GM12875 (cell line): ENCODE measurements around the gene GPR173.

Experiments
- H3K4me3 ChIP-seq: one replicate; pipeline ENCODE4 v1.5.1; 2011; ENCODE audit warnings: low read depth, low read length, control low read depth
- TF ChIP-seq, protein P1 (sequence below): IDR thresholded peaks from 2 replicates; pipeline ENCODE4 v1.5.1; 2011; ENCODE audit warnings: low read depth, mild to moderate bottlenecking, control low read depth, inconsistent platforms, low read length, moderate library complexity, borderline replicate concordance; ENCODE audit not compliant: insufficient read depth

GPR173 gene

DNA sequence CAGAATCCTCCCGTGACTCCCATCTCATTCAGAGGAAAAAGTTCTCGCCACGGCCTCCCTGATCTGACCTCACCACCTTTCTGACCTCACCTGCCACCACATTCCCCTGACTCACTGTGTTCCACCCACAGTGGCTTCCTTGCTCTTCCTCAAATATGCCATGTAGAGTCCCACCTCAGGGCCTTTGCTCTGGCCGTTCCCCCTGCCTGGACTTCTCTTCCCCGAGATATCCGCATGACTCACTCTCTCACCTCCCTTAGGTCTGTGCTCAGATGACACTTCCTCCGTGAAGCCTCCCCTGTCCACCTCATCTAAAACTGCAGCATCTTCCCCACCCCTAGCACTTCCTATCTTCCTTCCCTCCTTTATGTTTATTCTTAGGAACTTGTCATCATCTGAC, 26.4 kb downstream of the GPR173 start:
- H3K4me3 ChIP-seq: no peak overlapping the region
- TF ChIP-seq, protein P1, sequence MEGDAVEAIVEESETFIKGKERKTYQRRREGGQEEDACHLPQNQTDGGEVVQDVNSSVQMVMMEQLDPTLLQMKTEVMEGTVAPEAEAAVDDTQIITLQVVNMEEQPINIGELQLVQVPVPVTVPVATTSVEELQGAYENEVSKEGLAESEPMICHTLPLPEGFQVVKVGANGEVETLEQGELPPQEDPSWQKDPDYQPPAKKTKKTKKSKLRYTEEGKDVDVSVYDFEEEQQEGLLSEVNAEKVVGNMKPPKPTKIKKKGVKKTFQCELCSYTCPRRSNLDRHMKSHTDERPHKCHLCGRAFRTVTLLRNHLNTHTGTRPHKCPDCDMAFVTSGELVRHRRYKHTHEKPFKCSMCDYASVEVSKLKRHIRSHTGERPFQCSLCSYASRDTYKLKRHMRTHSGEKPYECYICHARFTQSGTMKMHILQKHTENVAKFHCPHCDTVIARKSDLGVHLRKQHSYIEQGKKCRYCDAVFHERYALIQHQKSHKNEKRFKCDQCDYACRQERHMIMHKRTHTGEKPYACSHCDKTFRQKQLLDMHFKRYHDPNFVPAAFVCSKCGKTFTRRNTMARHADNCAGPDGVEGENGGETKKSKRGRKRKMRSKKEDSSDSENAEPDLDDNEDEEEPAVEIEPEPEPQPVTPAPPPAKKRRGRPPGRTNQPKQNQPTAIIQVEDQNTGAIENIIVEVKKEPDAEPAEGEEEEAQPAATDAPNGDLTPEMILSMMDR: no peak

DNA sequence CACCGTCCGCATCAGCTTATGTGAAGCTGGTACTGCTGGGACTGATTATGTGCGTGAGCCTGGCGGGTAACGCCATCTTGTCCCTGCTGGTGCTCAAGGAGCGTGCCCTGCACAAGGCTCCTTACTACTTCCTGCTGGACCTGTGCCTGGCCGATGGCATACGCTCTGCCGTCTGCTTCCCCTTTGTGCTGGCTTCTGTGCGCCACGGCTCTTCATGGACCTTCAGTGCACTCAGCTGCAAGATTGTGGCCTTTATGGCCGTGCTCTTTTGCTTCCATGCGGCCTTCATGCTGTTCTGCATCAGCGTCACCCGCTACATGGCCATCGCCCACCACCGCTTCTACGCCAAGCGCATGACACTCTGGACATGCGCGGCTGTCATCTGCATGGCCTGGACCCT, 28.1 kb downstream of the GPR173 start:
- no peak overlapping the region for H3K4me3 ChIP-seq
- TF ChIP-seq, protein P1: no peak

DNA sequence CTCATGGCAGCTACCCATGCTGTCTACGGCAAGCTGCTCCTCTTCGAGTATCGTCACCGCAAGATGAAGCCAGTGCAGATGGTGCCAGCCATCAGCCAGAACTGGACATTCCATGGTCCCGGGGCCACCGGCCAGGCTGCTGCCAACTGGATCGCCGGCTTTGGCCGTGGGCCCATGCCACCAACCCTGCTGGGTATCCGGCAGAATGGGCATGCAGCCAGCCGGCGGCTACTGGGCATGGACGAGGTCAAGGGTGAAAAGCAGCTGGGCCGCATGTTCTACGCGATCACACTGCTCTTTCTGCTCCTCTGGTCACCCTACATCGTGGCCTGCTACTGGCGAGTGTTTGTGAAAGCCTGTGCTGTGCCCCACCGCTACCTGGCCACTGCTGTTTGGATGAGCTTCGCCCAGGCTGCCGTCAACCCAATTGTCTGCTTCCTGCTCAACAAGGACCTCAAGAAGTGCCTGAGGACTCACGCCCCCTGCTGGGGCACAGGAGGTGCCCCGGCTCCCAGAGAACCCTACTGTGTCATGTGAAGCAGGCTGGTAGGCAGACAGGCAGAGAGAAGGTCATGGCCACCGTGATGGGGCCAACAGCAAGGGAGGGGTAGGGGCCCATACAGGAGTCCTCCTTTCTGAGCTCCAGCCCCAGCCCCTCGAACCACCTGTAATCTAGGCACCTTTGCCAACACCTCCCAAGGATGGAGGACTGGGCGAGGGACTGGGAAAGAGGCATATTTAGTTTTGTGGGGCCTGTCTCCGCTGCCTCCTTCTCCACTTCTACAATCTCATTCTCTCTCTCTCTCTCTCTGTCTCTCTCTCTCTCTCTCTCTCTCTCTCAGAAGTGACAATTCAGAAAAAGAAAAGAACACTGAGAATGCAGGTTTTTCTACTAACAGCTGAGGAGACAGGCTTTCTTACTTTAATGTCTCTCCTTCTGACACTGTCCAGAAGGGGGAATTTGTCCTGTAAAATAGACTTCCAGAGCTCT, 28.9 kb downstream of the GPR173 start:
- TF ChIP-seq, protein P1: peak; percentile 39; the same call in 1 of the 2 replicates
- no peak overlapping the region for H3K4me3 ChIP-seq

DNA sequence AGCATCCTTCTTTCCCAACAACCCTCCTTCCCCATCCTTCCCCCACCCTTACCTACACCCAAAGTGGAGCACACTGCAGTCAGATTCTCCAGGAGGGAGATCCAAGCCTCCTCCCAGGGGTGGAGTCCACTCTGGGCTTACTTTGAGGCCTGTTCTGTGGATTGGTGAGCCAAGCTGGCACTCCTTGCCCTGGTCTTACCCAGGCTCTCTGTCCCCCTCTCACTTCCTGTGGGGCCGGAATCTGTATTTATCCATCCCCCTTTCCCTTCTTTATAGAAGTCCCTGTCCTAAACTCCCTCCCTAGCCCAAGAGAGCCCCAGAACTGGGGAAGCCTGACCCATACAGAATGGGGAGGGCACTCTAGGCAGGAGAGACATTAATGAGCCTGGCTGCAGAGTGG, 30.4 kb downstream of the GPR173 start:
- H3K4me3 ChIP-seq: no peak overlapping the region
- TF ChIP-seq, protein P1: no peak

DNA sequence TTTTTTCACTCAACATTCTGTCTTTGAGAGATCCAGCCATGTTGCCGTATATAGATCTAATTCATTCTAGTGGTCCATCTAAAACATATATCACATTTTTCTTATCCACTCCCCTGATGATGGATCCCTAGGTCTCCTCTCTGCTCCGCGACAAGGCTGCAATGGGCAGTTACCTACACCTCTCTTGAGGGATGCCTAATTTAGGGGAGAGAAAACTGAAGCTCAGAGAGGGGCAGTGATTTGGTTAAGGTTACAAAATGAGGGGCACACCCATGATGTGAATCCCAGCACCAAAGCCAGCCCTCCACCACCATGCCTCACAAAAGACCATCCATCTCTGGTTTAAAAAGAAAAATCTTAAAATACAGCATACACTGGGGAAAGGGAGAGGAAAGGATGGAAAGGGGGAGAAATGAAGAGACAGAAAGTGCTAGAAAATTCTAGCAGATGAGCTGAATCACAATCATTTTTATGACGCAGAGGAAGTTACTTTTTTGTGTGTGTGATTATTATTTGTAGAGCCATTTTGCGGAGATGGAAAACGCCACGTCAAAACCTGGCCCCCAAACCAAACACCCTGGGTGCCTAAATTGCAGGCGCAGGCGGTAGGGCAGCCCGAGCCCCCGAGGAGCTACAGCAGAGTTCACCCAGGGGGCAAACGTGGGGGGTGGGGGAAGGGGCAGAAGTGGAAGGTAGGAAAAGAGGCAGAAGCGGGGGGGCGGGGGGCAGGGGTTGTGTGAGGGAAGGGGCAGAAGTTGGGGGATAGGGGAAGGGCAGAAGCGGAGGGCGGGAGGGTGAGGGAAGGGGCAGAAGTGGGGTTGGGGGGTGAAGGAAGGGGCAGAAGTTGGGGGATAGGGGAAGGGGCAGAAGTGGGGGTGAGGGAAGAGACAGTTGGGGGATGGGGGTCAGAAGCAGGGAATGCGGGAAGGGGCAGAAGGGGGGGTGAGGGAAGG, 32.3 kb downstream of the GPR173 start:
- no peak overlapping the region for H3K4me3 ChIP-seq
- TF ChIP-seq, protein P1: no peak

DNA sequence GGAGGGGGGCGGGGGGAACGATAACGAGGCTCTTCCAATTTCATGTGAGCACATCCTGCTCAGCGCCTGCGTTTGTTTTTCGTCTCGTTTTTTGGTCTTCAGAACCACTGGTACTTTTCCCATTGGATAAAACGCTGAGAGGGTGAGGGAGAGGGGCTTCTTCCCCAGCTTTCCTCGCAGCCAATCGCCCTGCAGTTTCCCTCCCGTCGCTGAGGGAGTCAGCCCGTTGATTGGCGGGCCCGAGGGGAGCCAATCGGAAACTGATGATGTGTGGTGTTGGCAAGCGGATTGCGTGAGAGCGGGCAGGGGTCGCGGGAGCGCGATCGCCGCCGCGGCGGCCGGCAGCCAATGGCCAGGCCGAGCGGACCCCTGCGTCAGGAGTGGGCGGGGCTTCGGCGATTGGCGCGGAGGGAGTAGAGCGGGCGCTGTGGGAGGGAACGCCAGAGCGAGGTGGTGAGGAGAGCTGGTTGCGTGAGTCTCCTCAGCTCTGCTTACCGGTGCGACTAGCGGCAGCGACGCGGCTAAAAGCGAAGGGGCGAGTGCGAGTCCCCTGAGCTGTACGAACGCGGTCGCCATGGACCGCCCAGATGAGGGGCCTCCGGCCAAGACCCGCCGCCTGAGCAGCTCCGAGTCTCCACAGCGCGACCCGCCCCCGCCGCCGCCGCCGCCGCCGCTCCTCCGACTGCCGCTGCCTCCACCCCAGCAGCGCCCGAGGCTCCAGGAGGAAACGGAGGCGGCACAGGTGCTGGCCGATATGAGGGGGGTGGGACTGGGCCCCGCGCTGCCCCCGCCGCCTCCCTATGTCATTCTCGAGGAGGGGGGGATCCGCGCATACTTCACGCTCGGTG, 33.6 kb downstream of the GPR173 start, which contains the start of gene TSPYL2:
Gene TSPYL2 (plus strand): TSS at position 443 of the 848 bp plus-strand sequence. CDS start 132 bp downstream, at position 575.
- peak within 1 kb of the TSS; percentile 69 for H3K4me3 ChIP-seq

More for the DNA sequence above, 33.6 kb downstream of the GPR173 start, which contains the start of gene TSPYL2:
- TF ChIP-seq, protein P1: no peak
